EL (cell line): Measurements from ENCODE around the gene TMEM181.
"Not testable (repeated sequence)": the region's sequence is repeated elsewhere in the genome, so short reads cannot be mapped to it uniquely, and the experiment has no call there.

Experiments
- DNase-seq: peaks from one replicate; pipeline ENCODE4 v3.0.0-alpha.2; 2016

Gene TMEM181

GRCh38 chr6:158663625-158664165 lies 103.8 kb downstream of the TMEM181 start:
- DNase-seq: no peak

- DNase-seq: no peak
Observed at GRCh38 chr6:158665332-158665731, 105.4 kb downstream of the TMEM181 start.

GRCh38 chr6:158666628-158667359 lies 106.9 kb downstream of the TMEM181 start:
- no peak for DNase-seq

- no peak for DNase-seq
Observed at GRCh38 chr6:158667360-158667981, 107.6 kb downstream of the TMEM181 start.

- DNase-seq: no peak
Observed at GRCh38 chr6:158668707-158669103, 108.8 kb downstream of the TMEM181 start.

GRCh38 chr6:158669145-158670035 lies 109.5 kb downstream of the TMEM181 start:
- peak; percentile 54 for DNase-seq

- DNase-seq: not testable (repeated sequence)
Observed at GRCh38 chr6:158672119-158672518, 112.2 kb downstream of the TMEM181 start.

GRCh38 chr6:158672726-158673125 lies 112.8 kb downstream of the TMEM181 start:
- DNase-seq: no peak

GRCh38 chr6:158674342-158675131 lies 114.6 kb downstream of the TMEM181 start:
- no peak for DNase-seq

GRCh38 chr6:158677094-158677493 lies 117.2 kb downstream of the TMEM181 start:
- not testable (repeated sequence) for DNase-seq

GRCh38 chr6:158677906-158678578 lies 118.2 kb downstream of the TMEM181 start:
- DNase-seq: no peak

GRCh38 chr6:158680015-158680414 lies 120.1 kb downstream of the TMEM181 start:
- no peak for DNase-seq

GRCh38 chr6:158680481-158680880 lies 120.6 kb downstream of the TMEM181 start:
- DNase-seq: no peak

- no peak for DNase-seq
Observed at GRCh38 chr6:158684311-158684710, 124.4 kb downstream of the TMEM181 start.

GRCh38 chr6:158684745-158685324 lies 124.9 kb downstream of the TMEM181 start:
- no peak for DNase-seq
